ENCODE data around the gene LDLRAP1. TPM values are rescaled to one million over a fixed set of nuclear protein-coding genes. Genes with fewer than 3 reads are reported as not detected.
A peak's percentile ranks its signal among the peaks of the same experiment; 100 is the strongest.

The LDLRAP1 gene
- total RNA-seq, 2 experiments from 2014 or later, result 11.9 to 14.8 TPM

GRCh38 chr1:25617625-25618432 is 74.4 kb downstream of the LDLRAP1 start:
- intact Hi-C loops (cut with micrococcal nuclease), result loop anchor here (5.0 kb wide), 1 partner anchor 79 kb away; no protein-coding TSS in a partner anchor
- POLR2A ChIA-PET, result interaction anchor here (0.9 to 2.4 kb wide), 3 partner anchors 14 to 58 kb away, joined by 3 to 12 read pairs (median 5); no protein-coding TSS in a partner anchor

GRCh38 chr1:25618433-25618808 is 75.0 kb downstream of the LDLRAP1 start:
- peak overlapping the region; percentile 78 for H3K4me3 Mint-ChIP-seq
- intact Hi-C loops (cut with micrococcal nuclease), result loop anchor here (5.0 kb wide), 1 partner anchor 79 kb away; no protein-coding TSS in a partner anchor
- H3K36me3 Mint-ChIP-seq, result no peaks in the 10 kb centered on the region
- ChIA-PET POLR2A (interaction anchor here (0.9 to 2.4 kb wide), 5 partner anchors 13 to 181 kb away, joined by 3 to 12 read pairs (median 3); partner anchors contain the start of gene SELENON), CTCF (interaction anchor here (0.7 to 3.0 kb wide), 24 partner anchors 8 to 201 kb away, joined by 3 to 29 read pairs (median 6); partner anchors contain the start of gene MTFR1L)
- H3K27me3 Mint-ChIP-seq, result peaks cover 12% of the 10 kb centered on the region
- no peaks in the 10 kb centered on the region for H3K9me3 Mint-ChIP-seq
- peaks cover 72% of the 10 kb centered on the region for H3K4me1 Mint-ChIP-seq (ENCODE audit: low read depth)
- DNase-seq, result no peak
- H3K27ac Mint-ChIP-seq, result peak overlapping the region; percentile 62

More at GRCh38 chr1:25617625-25618432, 74.4 kb downstream of the LDLRAP1 start:
- Mint-ChIP-seq H3K4me3 (peak overlapping the region; percentile 78), H3K27me3 (peaks cover 12% of the 10 kb centered on the region), H3K4me1 (ENCODE audit: low read depth) (peaks cover 66% of the 10 kb centered on the region), H3K9me3 (no peaks in the 10 kb centered on the region), H3K36me3 (no peaks in the 10 kb centered on the region), H3K27ac (peak overlapping the region; percentile 62)
- CTCF ChIA-PET, result interaction anchor here (0.9 to 3.0 kb wide), 10 partner anchors 8 to 194 kb away, joined by 3 to 29 read pairs (median 14); no protein-coding TSS in a partner anchor
- DNase-seq, result no peak

Other genes with a start within 250 kb of the LDLRAP1 start
- 100 to 1,000 TPM; 124 to 128 TPM for gene TMEM50A, start 205.3 kb upstream of the LDLRAP1 start, total RNA-seq
- gene RHCE, start 122.8 kb upstream of the LDLRAP1 start, total RNA-seq, result under 1 TPM; 0.44 to 0.45 TPM
- gene MACO1, start 112.7 kb upstream of the LDLRAP1 start, total RNA-seq, result 10 to 100 TPM; 11.0 to 11.4 TPM
- gene MAN1C1, start 73.2 kb downstream of the LDLRAP1 start, total RNA-seq, result 1 to 10 TPM; 4.6 to 4.8 TPM

All from activated CD4-positive, alpha-beta memory T cell treated with anti-CD3 and anti-CD28 coated beads for 36 hours (primary cell).